A673 (cell line): ENCODE measurements around the gene MYO5B. TPM values are rescaled to one million over a fixed set of nuclear protein-coding genes. Genes with fewer than 3 reads are reported as not detected.

Experiments
- BruUV-seq: library from RNA; stranded (reverse); fragments of 400-500 nt; replicated peaks from 2 replicates; lab custom pipeline; 2021; lab: Mats Ljungman, UMichigan
- CTCF ChIA-PET: fragments of 300-600 bp; sonication (Branson Sonifier 250); formaldehyde crosslinking; loops from one replicate; lab custom pipeline; 2022; ENCODE audit warnings: antibody characterized with exemption; lab: Charles Lee
- POLR2A ChIA-PET: fragments of 300-600 bp; sonication (Branson Sonifier 250); formaldehyde crosslinking; loops from one replicate; lab custom pipeline; 2022; ENCODE audit warnings: antibody characterized with exemption; ENCODE audit not compliant: low non-redundant PET; lab: Charles Lee
- DNase-seq: peaks from one replicate; pipeline ENCODE4 v3.0.0-alpha.2; 2015; ENCODE audit warnings: low spot score
- H3K27ac ChIP-seq: fragments of 200-600 bp; sonication (generic); 2 replicates; pipeline ENCODE4 v1.5.1; 2016; ENCODE audit warnings: mixed run types, low read depth, mild to moderate bottlenecking, mixed read lengths, antibody characterized with exemption, low read length; ENCODE audit not compliant: poor library complexity, severe bottlenecking
- H3K27me3 ChIP-seq: fragments of 200-600 bp; sonication (generic); replicated peaks from 2 replicates; pipeline ENCODE4 v1.6.1; 2017; ENCODE audit warnings: mixed run types, low read depth, mild to moderate bottlenecking, mixed read lengths, antibody characterized with exemption, low read length; ENCODE audit not compliant: insufficient read depth, poor library complexity
- H3K36me3 ChIP-seq: fragments of 200-600 bp; sonication (generic); 2 replicates; pipeline ENCODE4 v1.6.1; 2016; ENCODE audit warnings: mixed run types, mild to moderate bottlenecking, mixed read lengths, antibody characterized with exemption, low read length; ENCODE audit not compliant: insufficient read depth, poor library complexity, severe bottlenecking
- H3K4me1 ChIP-seq: fragments of 200-600 bp; sonication (generic); 2 replicates; pipeline ENCODE4 v1.6.1; 2017; ENCODE audit warnings: mixed run types, mild to moderate bottlenecking, mixed read lengths, antibody characterized with exemption, low read length; ENCODE audit not compliant: insufficient read depth, poor library complexity, severe bottlenecking
- H3K4me3 ChIP-seq: fragments of 200-600 bp; sonication (generic); 2 replicates; pipeline ENCODE4 v1.5.1; 2016; ENCODE audit warnings: low read depth, mixed run types, mild to moderate bottlenecking, mixed read lengths, low read length; ENCODE audit not compliant: poor library complexity, severe bottlenecking
- H3K9me3 ChIP-seq: fragments of 200-600 bp; sonication (generic); 2 replicates; pipeline ENCODE4 v1.6.1; 2016; ENCODE audit warnings: mixed run types, low read depth, mild to moderate bottlenecking, mixed read lengths, antibody characterized with exemption, low read length; ENCODE audit not compliant: poor library complexity, severe bottlenecking
- EZH2 ChIP-seq: fragments of 200-600 bp; sonication (generic); IDR thresholded peaks from 2 replicates; pipeline ENCODE4 v1.6.1; 2017; ENCODE audit warnings: borderline replicate concordance, low read depth, mild to moderate bottlenecking, mixed read lengths, antibody characterized with exemption, low read length; ENCODE audit not compliant: poor library complexity, severe bottlenecking
- intact Hi-C: fragments of 100-400 bp; cut with micrococcal nuclease; formaldehyde crosslinking; loops from one replicate; pipeline ENCODE4 v1.10.0; 2022; ENCODE audit not compliant: unreplicated experiment
- total RNA-seq: library from RNA; stranded (reverse); gene quantifications from 2 replicates; pipeline ENCODE4 v1.2.3, GENCODE V29; 2021
- TF ChIP-seq, protein P1 (sequence below): fragments of 300-800, 200-600 bp; sonication (generic); conservative IDR thresholded peaks from 2 replicates; pipeline ENCODE4 v1.5.1; 2017; ENCODE audit warnings: low read depth, mild to moderate bottlenecking, antibody characterized with exemption, low read length, moderate library complexity, mixed read lengths

MYO5B gene
- total RNA-seq, 1 experiment from 2014 or later = 0.30 TPM

DNA sequence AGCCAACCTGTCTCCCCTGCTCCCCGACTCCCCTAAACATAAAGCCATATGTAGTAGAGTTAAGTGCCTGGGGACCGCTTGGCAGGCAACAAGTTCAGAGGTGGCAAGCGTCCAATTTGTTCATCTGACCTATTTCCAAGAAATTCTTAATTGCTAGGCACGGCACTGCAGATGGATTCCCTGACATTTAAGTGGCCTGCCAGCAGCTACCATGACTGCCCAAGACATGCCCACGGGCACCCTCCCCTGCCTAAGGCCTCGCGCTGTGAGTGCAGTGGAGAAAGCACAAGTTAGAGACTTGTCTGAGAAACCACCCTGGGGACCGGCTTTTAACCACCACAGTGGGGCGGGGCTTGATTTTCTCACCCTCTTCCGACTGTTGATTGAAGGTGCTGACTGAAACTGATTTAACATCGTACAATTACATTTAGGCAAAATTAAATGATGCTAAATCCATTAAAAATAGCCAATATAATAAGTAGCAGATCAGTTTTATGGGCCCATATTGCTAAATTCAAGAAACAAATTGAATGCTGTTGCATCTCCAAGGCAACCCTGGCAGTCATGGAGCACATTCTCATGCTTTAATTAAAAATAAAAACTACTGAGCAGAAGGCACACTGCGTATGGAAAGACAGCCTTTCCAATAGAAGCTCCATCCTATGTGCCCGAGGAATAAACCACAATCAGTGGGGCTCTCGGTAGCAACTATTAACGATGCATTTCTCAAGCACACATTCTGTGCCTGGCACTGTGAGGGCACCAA is 218.0 kb downstream of the MYO5B start:
- no peak for DNase-seq
- no peak overlapping the region for H3K4me3 ChIP-seq
- H3K27me3 ChIP-seq = peaks cover 42% of the 10 kb centered on the region
- TF ChIP-seq, protein P1, sequence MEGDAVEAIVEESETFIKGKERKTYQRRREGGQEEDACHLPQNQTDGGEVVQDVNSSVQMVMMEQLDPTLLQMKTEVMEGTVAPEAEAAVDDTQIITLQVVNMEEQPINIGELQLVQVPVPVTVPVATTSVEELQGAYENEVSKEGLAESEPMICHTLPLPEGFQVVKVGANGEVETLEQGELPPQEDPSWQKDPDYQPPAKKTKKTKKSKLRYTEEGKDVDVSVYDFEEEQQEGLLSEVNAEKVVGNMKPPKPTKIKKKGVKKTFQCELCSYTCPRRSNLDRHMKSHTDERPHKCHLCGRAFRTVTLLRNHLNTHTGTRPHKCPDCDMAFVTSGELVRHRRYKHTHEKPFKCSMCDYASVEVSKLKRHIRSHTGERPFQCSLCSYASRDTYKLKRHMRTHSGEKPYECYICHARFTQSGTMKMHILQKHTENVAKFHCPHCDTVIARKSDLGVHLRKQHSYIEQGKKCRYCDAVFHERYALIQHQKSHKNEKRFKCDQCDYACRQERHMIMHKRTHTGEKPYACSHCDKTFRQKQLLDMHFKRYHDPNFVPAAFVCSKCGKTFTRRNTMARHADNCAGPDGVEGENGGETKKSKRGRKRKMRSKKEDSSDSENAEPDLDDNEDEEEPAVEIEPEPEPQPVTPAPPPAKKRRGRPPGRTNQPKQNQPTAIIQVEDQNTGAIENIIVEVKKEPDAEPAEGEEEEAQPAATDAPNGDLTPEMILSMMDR = no peak
- no peak for TF ChIP-seq EZH2
- ChIA-PET POLR2A (no interaction called here), CTCF (no interaction called here)
- H3K27ac ChIP-seq = no peak overlapping the region
- H3K36me3 ChIP-seq = no peaks in the 10 kb centered on the region
- intact Hi-C loops = no loop called here
- no peaks in the 10 kb centered on the region for H3K9me3 ChIP-seq
- no peaks in the 10 kb centered on the region for H3K4me1 ChIP-seq
- no TSS peak for BruUV-seq

DNA sequence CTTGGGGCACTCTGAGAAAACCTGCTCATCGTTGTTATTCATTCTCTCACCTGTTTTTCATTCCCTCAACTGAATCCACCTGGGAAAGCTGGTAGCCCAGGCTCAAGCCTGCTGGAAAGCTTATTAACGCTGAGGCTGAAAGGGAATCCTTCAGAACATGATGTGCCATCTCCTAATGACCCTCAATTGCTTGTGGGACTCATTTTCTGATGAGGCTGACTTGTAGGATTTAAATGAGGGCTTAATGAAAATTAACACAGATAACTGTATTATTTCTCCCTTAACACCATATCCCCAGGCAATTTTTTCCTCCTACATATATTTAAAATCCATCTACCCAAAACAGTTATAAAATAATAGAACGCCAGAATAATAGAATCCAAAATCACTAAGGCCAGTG is 218.9 kb downstream of the MYO5B start:
- H3K27ac ChIP-seq = no peak overlapping the region
- no peak for DNase-seq
- H3K4me1 ChIP-seq = no peaks in the 10 kb centered on the region
- peaks cover 40% of the 10 kb centered on the region for H3K27me3 ChIP-seq
- intact Hi-C loops = no loop called here
- H3K36me3 ChIP-seq = no peaks in the 10 kb centered on the region
- H3K9me3 ChIP-seq = no peaks in the 10 kb centered on the region
- POLR2A ChIA-PET = no interaction called here
- TF ChIP-seq, protein P1 = no peak
- no peak for TF ChIP-seq EZH2
- BruUV-seq = no TSS peak
- no peak overlapping the region for H3K4me3 ChIP-seq
- CTCF ChIA-PET = no interaction called here

DNA sequence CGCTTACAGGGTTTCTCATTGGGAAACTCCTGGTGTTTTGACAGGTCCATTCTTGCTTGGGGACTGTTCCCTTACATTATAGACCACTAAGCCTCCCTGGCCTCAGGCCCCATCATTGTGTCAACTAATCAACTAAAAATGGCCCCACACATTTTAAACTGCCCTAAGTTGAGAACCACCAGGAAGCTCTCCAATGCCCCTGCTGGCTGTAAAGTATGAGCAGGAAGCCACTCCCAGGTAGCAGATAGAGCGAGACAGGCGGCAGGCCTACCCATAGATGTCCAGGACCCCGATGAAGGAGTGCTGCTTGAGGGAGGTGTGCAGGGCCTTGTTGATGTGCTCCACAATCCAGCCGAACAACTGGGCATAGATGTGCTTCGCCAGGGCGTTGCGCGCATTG is 220.9 kb downstream of the MYO5B start:
- intact Hi-C loops = no loop called here
- no TSS peak for BruUV-seq

More for the DNA sequence above, 220.9 kb downstream of the MYO5B start:
- TF ChIP-seq, protein P1 = no peak
- TF ChIP-seq EZH2 = no peak
- ChIA-PET POLR2A (no interaction called here), CTCF (interaction anchor here (0.6 kb wide), 1 partner anchor 460 kb away, joined by 4 read pairs; no protein-coding TSS in a partner anchor)
- Histone ChIP-seq H3K27me3 (peaks cover 22% of the 10 kb centered on the region), H3K27ac (no peak overlapping the region), H3K36me3 (no peaks in the 10 kb centered on the region), H3K4me3 (no peak overlapping the region), H3K4me1 (no peaks in the 10 kb centered on the region), H3K9me3 (no peaks in the 10 kb centered on the region)
- DNase-seq = no peak
